Activated T-helper 2 cell treated with anti-CD3 and anti-CD28 coated beads, Interferon-gamma antibody, Interleukin-2, Interleukin-4, amounts not matched to agents 10 μg/mL and 5 μg/mL and 100 μg/mL, durations not matched to agents 14 hours and 24 hours and 36 hours (primary cell): ENCODE results near the gene SKP2. TPM values are rescaled to one million over a fixed set of nuclear protein-coding genes. Genes with fewer than 3 reads are reported as not detected.
A peak's percentile ranks its signal among the peaks of the same experiment; 100 is the strongest.
"Not testable (repeated sequence)": the region's sequence is repeated elsewhere in the genome, so short reads cannot be mapped to it uniquely, and the experiment has no call there.

Source experiments
- DNase-seq: peaks from one replicate; pipeline ENCODE4 v3.0.0; 2021; ENCODE audit warnings: low spot score
- H3K27ac Mint-ChIP-seq: one replicate; pipeline ENCODE4 v1.8.0; 2021; ENCODE audit warnings: mixed read lengths
- H3K27me3 Mint-ChIP-seq: one replicate; pipeline ENCODE4 v1.8.0; 2021; ENCODE audit warnings: low read depth, mixed read lengths
- H3K36me3 Mint-ChIP-seq: one replicate; pipeline ENCODE4 v1.8.0; 2021; ENCODE audit warnings: low read depth, mixed read lengths
- H3K4me1 Mint-ChIP-seq: one replicate; pipeline ENCODE4 v1.8.0; 2021; ENCODE audit warnings: low read depth, mixed read lengths
- H3K4me3 Mint-ChIP-seq: one replicate; pipeline ENCODE4 v1.8.0; 2021; ENCODE audit warnings: low read depth, mild to moderate bottlenecking, moderate library complexity, mixed read lengths
- H3K9me3 Mint-ChIP-seq: one replicate; pipeline ENCODE4 v1.8.0; 2021; ENCODE audit warnings: mixed read lengths
- intact Hi-C: fragments of 100-400 bp; cut with micrococcal nuclease; formaldehyde crosslinking; loops from one replicate; pipeline ENCODE4 v1.15.1; 2023
- total RNA-seq: library from RNA; stranded (reverse); gene quantifications from 2 replicates; pipeline ENCODE4 v1.2.3, GENCODE V29; 2022

Gene SKP2
- 56.6 and 58.9 TPM in 2 replicates for total RNA-seq

GRCh38 chr5:36151434-36152323 is at the start of gene SKP2, which contains the start of gene LMBRD2:
Gene SKP2 (plus strand): TSS chr5:36152111. CDS start chr5:36152263, 152 bp downstream.
Gene LMBRD2 (minus strand): TSS chr5:36151887. CDS start chr5:36143349, 8,538 bp downstream.
- Mint-ChIP-seq H3K27me3 (no peaks in the 10 kb centered on the region), H3K4me1 (peaks cover 44% of the 10 kb centered on the region), H3K36me3 (peaks cover 45% of the 10 kb centered on the region), H3K9me3 (no peaks in the 10 kb centered on the region), H3K27ac (peak within 1 kb of the TSS; percentile 88), H3K4me3 (peak within 1 kb of the TSS; percentile 95)
- intact Hi-C loops: loop anchor here (1.0 to 10.0 kb wide), 4 partner anchors 77 to 1222 kb away; partner anchors contain the start of genes DNAJC21 and NIPBL
- peak; percentile 97 for DNase-seq

- intact Hi-C loops: no loop called here
- Mint-ChIP-seq H3K9me3 (no peaks in the 10 kb centered on the region), H3K4me1 (no peaks in the 10 kb centered on the region), H3K4me3 (no peak overlapping the region), H3K27ac (no peak overlapping the region), H3K27me3 (no peaks in the 10 kb centered on the region), H3K36me3 (peaks cover 34% of the 10 kb centered on the region)
- DNase-seq: no peak
Observed at GRCh38 chr5:36105819-36106218, 46.1 kb upstream of the SKP2 start.

GRCh38 chr5:36108758-36109460 is 43.0 kb upstream of the SKP2 start:
- H3K9me3 Mint-ChIP-seq: no peaks in the 10 kb centered on the region
- H3K27ac Mint-ChIP-seq: no peak overlapping the region
- H3K27me3 Mint-ChIP-seq: no peaks in the 10 kb centered on the region
- DNase-seq: no peak
- H3K36me3 Mint-ChIP-seq: peaks cover 32% of the 10 kb centered on the region
- intact Hi-C loops: no loop called here
- H3K4me1 Mint-ChIP-seq: peaks cover 6% of the 10 kb centered on the region
- H3K4me3 Mint-ChIP-seq: no peak overlapping the region

GRCh38 chr5:36111238-36111637 is 40.7 kb upstream of the SKP2 start:
- H3K36me3 Mint-ChIP-seq: peaks cover 31% of the 10 kb centered on the region
- H3K9me3 Mint-ChIP-seq: no peaks in the 10 kb centered on the region

GRCh38 chr5:36125868-36126267 is 26.0 kb upstream of the SKP2 start:
- Mint-ChIP-seq H3K4me1 (peaks cover 8% of the 10 kb centered on the region), H3K27ac (no peak overlapping the region), H3K36me3 (peaks cover 49% of the 10 kb centered on the region), H3K9me3 (peaks cover 17% of the 10 kb centered on the region), H3K27me3 (no peaks in the 10 kb centered on the region), H3K4me3 (no peak overlapping the region)
- intact Hi-C loops: no loop called here
- no peak for DNase-seq

More at GRCh38 chr5:36111238-36111637, 40.7 kb upstream of the SKP2 start:
- H3K4me1 Mint-ChIP-seq: peaks cover 6% of the 10 kb centered on the region
- H3K27ac Mint-ChIP-seq: no peak overlapping the region
- DNase-seq: no peak
- H3K4me3 Mint-ChIP-seq: no peak overlapping the region
- H3K27me3 Mint-ChIP-seq: no peaks in the 10 kb centered on the region
- intact Hi-C loops: no loop called here

- Mint-ChIP-seq H3K27ac (no peak overlapping the region), H3K4me3 (no peak overlapping the region), H3K4me1 (peaks cover 8% of the 10 kb centered on the region), H3K27me3 (no peaks in the 10 kb centered on the region), H3K9me3 (peaks cover 17% of the 10 kb centered on the region), H3K36me3 (peaks cover 67% of the 10 kb centered on the region)
- no peak for DNase-seq
- intact Hi-C loops: no loop called here
Observed at GRCh38 chr5:36128795-36129194, 23.1 kb upstream of the SKP2 start.

- Mint-ChIP-seq H3K9me3 (peaks cover 17% of the 10 kb centered on the region), H3K36me3 (peaks cover 70% of the 10 kb centered on the region)
- H3K27me3 Mint-ChIP-seq, H3K4me1 Mint-ChIP-seq, H3K27ac Mint-ChIP-seq, H3K4me3 Mint-ChIP-seq, intact Hi-C loops, DNase-seq: not testable (repeated sequence)
Observed at GRCh38 chr5:36129666-36130065, 22.2 kb upstream of the SKP2 start.

GRCh38 chr5:36133009-36133408 is 18.9 kb upstream of the SKP2 start:
- H3K4me3 Mint-ChIP-seq, H3K4me1 Mint-ChIP-seq, H3K27ac Mint-ChIP-seq, H3K27me3 Mint-ChIP-seq, DNase-seq, intact Hi-C loops: not testable (repeated sequence)
- peaks cover 58% of the 10 kb centered on the region for H3K36me3 Mint-ChIP-seq
- H3K9me3 Mint-ChIP-seq: peaks cover 17% of the 10 kb centered on the region

GRCh38 chr5:36135988-36136387 is 15.9 kb upstream of the SKP2 start:
- Mint-ChIP-seq H3K36me3 (peaks cover 60% of the 10 kb centered on the region), H3K4me1 (no peaks in the 10 kb centered on the region), H3K4me3 (no peak overlapping the region), H3K9me3 (peaks cover 24% of the 10 kb centered on the region), H3K27ac (no peak overlapping the region), H3K27me3 (no peaks in the 10 kb centered on the region)
- no peak for DNase-seq
- intact Hi-C loops: no loop called here

GRCh38 chr5:36136581-36136980 is 15.3 kb upstream of the SKP2 start:
- Mint-ChIP-seq H3K36me3 (peaks cover 58% of the 10 kb centered on the region), H3K27me3 (no peaks in the 10 kb centered on the region), H3K4me1 (no peaks in the 10 kb centered on the region), H3K27ac (no peak overlapping the region), H3K9me3 (peaks cover 24% of the 10 kb centered on the region), H3K4me3 (no peak overlapping the region)
- intact Hi-C loops: no loop called here
- DNase-seq: no peak

GRCh38 chr5:36138900-36139683 is 12.8 kb upstream of the SKP2 start:
- Mint-ChIP-seq H3K9me3 (peaks cover 24% of the 10 kb centered on the region), H3K4me1 (no peaks in the 10 kb centered on the region), H3K4me3 (no peak overlapping the region), H3K27ac (no peak overlapping the region), H3K27me3 (no peaks in the 10 kb centered on the region), H3K36me3 (peaks cover 45% of the 10 kb centered on the region)
- DNase-seq: no peak
- intact Hi-C loops: no loop called here

GRCh38 chr5:36145311-36145710 is 6.6 kb upstream of the SKP2 start:
- no peak overlapping the region for H3K4me3 Mint-ChIP-seq
- H3K36me3 Mint-ChIP-seq: peaks cover 14% of the 10 kb centered on the region
- H3K9me3 Mint-ChIP-seq: peaks cover 4% of the 10 kb centered on the region
- H3K27me3 Mint-ChIP-seq: no peaks in the 10 kb centered on the region
- DNase-seq: no peak
- no peak overlapping the region for H3K27ac Mint-ChIP-seq
- peaks cover 10% of the 10 kb centered on the region for H3K4me1 Mint-ChIP-seq
- intact Hi-C loops: no loop called here
